ENCODE data around the gene SEMA6A. TPM values are rescaled to one million over a fixed set of nuclear protein-coding genes. Genes with fewer than 3 reads are reported as not detected.

The SEMA6A gene
- total and polyA plus RNA-seq, 2 of the 13 experiments (the other 11 are each of a cell fraction or from before 2014, with no cell fraction given) = 5.1 to 6.5 TPM

- TF ChIP-seq SOX6 (IDR thresholded peaks at IDR 0.05) (no peak), SOX6 (CRISPR knock-in tag; IDR thresholded peaks at IDR 0.05) (no peak), NFRKB (IDR thresholded peaks at IDR 0.05) (no peak), PRMT3 (CRISPR knock-in tag; IDR thresholded peaks at IDR 0.05; ENCODE audit: borderline replicate concordance, low read depth) (no peak)
- TF ChIP-seq, protein P1, sequence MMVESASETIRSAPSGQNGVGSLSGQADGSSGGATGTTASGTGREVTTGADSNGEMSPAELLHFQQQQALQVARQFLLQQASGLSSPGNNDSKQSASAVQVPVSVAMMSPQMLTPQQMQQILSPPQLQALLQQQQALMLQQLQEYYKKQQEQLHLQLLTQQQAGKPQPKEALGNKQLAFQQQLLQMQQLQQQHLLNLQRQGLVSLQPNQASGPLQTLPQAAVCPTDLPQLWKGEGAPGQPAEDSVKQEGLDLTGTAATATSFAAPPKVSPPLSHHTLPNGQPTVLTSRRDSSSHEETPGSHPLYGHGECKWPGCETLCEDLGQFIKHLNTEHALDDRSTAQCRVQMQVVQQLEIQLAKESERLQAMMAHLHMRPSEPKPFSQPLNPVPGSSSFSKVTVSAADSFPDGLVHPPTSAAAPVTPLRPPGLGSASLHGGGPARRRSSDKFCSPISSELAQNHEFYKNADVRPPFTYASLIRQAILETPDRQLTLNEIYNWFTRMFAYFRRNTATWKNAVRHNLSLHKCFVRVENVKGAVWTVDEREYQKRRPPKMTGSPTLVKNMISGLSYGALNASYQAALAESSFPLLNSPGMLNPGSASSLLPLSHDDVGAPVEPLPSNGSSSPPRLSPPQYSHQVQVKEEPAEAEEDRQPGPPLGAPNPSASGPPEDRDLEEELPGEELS (CRISPR knock-in tag; IDR thresholded peaks at IDR 0.05) = no peak
Measured at GRCh38 chr5:116437922-116438578, 136.6 kb downstream of the SEMA6A start (continued).

GRCh38 chr5:116437351-116437705, 137.3 kb downstream of the SEMA6A start:
- no peak overlapping the region for H3K4me3 ChIP-seq (replicated peaks in 1 of 3; ENCODE audit: insufficient read depth in 1 of 3, low read depth in 2 of 3, low read length in 3 of 3)
- BruUV-seq (replicated peaks) = no TSS peak
- TF ChIP-seq SALL2 (CRISPR knock-in tag; IDR thresholded peaks at IDR 0.05) = no peak
- no peak for TF ChIP-seq POGZ (CRISPR knock-in tag; IDR thresholded peaks at IDR 0.05)
- no peak for TF ChIP-seq ZNF337 (CRISPR knock-in tag; IDR thresholded peaks at IDR 0.05; ENCODE audit: borderline replicate concordance, low read depth)
- no peak for TF ChIP-seq ZMYM4 (CRISPR knock-in tag; IDR thresholded peaks at IDR 0.05)
- TF ChIP-seq PBX3 (CRISPR knock-in tag; IDR thresholded peaks at IDR 0.05; ENCODE audit: borderline replicate concordance) = no peak
- TF ChIP-seq ZSCAN25 (CRISPR knock-in tag; IDR thresholded peaks at IDR 0.05) = no peak
- TF ChIP-seq KDM6A (CRISPR knock-in tag; IDR thresholded peaks at IDR 0.05; ENCODE audit: low read depth) = no peak
- no peak for TF ChIP-seq DRAP1 (CRISPR knock-in tag; IDR thresholded peaks at IDR 0.05)
- no peak for TF ChIP-seq JUN (CRISPR knock-in tag; IDR thresholded peaks at IDR 0.05)
- TF ChIP-seq FIP1L1 (IDR thresholded peaks at IDR 0.05; ENCODE audit: borderline replicate concordance, insufficient read depth, low read depth, low read length) = no peak
- no peak for TF ChIP-seq ZNF354B (CRISPR knock-in tag; IDR thresholded peaks at IDR 0.05)
- TF ChIP-seq FUBP1 (CRISPR knock-in tag; IDR thresholded peaks at IDR 0.05; ENCODE audit: borderline replicate concordance) = no peak
- TF ChIP-seq, protein P2, sequence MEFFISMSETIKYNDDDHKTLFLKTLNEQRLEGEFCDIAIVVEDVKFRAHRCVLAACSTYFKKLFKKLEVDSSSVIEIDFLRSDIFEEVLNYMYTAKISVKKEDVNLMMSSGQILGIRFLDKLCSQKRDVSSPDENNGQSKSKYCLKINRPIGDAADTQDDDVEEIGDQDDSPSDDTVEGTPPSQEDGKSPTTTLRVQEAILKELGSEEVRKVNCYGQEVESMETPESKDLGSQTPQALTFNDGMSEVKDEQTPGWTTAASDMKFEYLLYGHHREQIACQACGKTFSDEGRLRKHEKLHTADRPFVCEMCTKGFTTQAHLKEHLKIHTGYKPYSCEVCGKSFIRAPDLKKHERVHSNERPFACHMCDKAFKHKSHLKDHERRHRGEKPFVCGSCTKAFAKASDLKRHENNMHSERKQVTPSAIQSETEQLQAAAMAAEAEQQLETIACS (CRISPR knock-in tag; IDR thresholded peaks at IDR 0.05) = no peak

More at GRCh38 chr5:116437351-116437705, 137.3 kb downstream of the SEMA6A start:
- DNase-seq (ENCODE audit: low spot score) = no peak
- ATAC-seq = no peak
- ChIA-PET POLR2A (no interaction called here), CTCF (ENCODE audit: low intra/inter-chr PET ratio, low total read pairs) (no interaction called here)
- 89% methylated on average over 6 of the region's 6 CpGs for WGBS (ENCODE audit: low lambda C conversion rate)
- 0 out of 2 replicates have a peak, but pooled peaks cover 16% of the 10 kb centered on the region for H3K4me1 ChIP-seq (ENCODE audit: insufficient read depth, low read length)
- H3K4me2 ChIP-seq (ENCODE audit: low read depth, low read length) = no peak overlapping the region
- no peak for FAIRE-seq
- no peak overlapping the region for H2AFZ ChIP-seq (ENCODE audit: low read length)
- H3K9me3 ChIP-seq (ENCODE audit: low read length) = no peaks in the 10 kb centered on the region
- no peaks in the 10 kb centered on the region for H3K36me3 ChIP-seq (replicated peaks in 1 of 2; ENCODE audit: control insufficient read depth in 1 of 2, insufficient read depth in 2 of 2, low read length in 2 of 2)
- in situ Hi-C loops (cut with HindIII; ENCODE audit: extremely low pct_ligation_motif_present, low pct_unique_long_range_greater_than_20kb) (no loop called here), intact Hi-C loops (cut with micrococcal nuclease; ENCODE audit: unreplicated experiment) (no loop called here)
- H3K27ac ChIP-seq (ENCODE audit: extremely low read length, insufficient read depth, low read length) = no peak overlapping the region
- H3K27me3 ChIP-seq (ENCODE audit: control insufficient read depth in 1 of 2, insufficient read depth in 2 of 2, low read length in 2 of 2) = no peaks in the 10 kb centered on the region
- H4K20me1 ChIP-seq (ENCODE audit: insufficient read depth, low read length) = no peaks in the 10 kb centered on the region
- no peaks in the 10 kb centered on the region for H3K79me2 ChIP-seq (ENCODE audit: insufficient read depth, low read length)
- no peak overlapping the region for H3K9ac ChIP-seq (ENCODE audit: insufficient read depth, low read depth, low read length)

All from HepG2 (cell line).